Upper lobe of left lung (tissue), 4 donors: ENCODE measurements around the gene ATP1B2.
A peak's percentile ranks its signal among the peaks of the same experiment; 100 is the strongest.

Source experiments
- CTCF ChIP-seq, 6 experiments: fragments of 450-650 bp in 4 of 6; fragments of 200-600 bp in 2 of 6; sonication (generic) in 2 of 6; IDR thresholded peaks; one replicate each; pipeline ENCODE4 v1.5.1; 2016 to 2019; ENCODE audit warnings: antibody characterized with exemption in 6 of 6
- POLR2A ChIP-seq, 4 donors: fragments of 450-650 bp; IDR thresholded peaks; one replicate each; pipeline ENCODE4 v1.5.1; 2016 to 2017; ENCODE audit warnings: antibody characterized with exemption in 4 of 4, mild to moderate bottlenecking in 2 of 4

- TF ChIP-seq CTCF (IDR thresholded peaks at IDR 0.05) (no peak), POLR2A (IDR thresholded peaks at IDR 0.05) (peak in 2 of 4 donors; percentile 34 to 40)
Measured at GRCh38 chr17:7685533-7686221, 35.0 kb downstream of the ATP1B2 start.
